H9 (cell line): ENCODE measurements around the gene SCGB3A2. TPM values are rescaled to one million over a fixed set of nuclear protein-coding genes. Genes with fewer than 3 reads are reported as not detected.

Source experiments
- DNase-seq: peaks from one replicate; pipeline ENCODE4 v3.0.0-alpha.2; 2017
- H2AFZ ChIP-seq: one replicate; pipeline ENCODE4 v1.6.1; 2013; ENCODE audit warnings: mild to moderate bottlenecking, low read length, control low read depth, moderate library complexity
- H2AK5ac ChIP-seq: 2 replicates; pipeline ENCODE4 v1.6.1; 2013; ENCODE audit warnings: low read length, control low read depth, mixed read lengths; ENCODE audit not compliant: insufficient read length
- H2BK120ac ChIP-seq: one replicate; pipeline ENCODE4 v1.6.1; 2013; ENCODE audit warnings: low read depth, mild to moderate bottlenecking, low read length, control low read depth, inconsistent platforms; ENCODE audit not compliant: poor library complexity, severe bottlenecking
- H2BK12ac ChIP-seq: 2 replicates; pipeline ENCODE4 v1.6.1; 2013; ENCODE audit warnings: low read length, control low read depth, mixed read lengths, low read depth; ENCODE audit not compliant: insufficient read length
- H2BK15ac ChIP-seq: 2 replicates; pipeline ENCODE4 v1.6.1; 2013; ENCODE audit warnings: low read depth, low read length, control low read depth
- H2BK20ac ChIP-seq: one replicate; pipeline ENCODE4 v1.6.1; 2013; ENCODE audit warnings: low read depth, mild to moderate bottlenecking, low read length, control low read depth, inconsistent platforms; ENCODE audit not compliant: poor library complexity, severe bottlenecking
- H2BK5ac ChIP-seq: 2 replicates; pipeline ENCODE4 v1.6.1; 2013; ENCODE audit warnings: low read length, control low read depth, mixed read lengths; ENCODE audit not compliant: insufficient read length
- H3K14ac ChIP-seq: 2 replicates; pipeline ENCODE4 v1.6.1; 2013; ENCODE audit warnings: low read length, control low read depth; ENCODE audit not compliant: insufficient read depth
- H3K18ac ChIP-seq: 2 replicates; pipeline ENCODE4 v1.6.1; 2013; ENCODE audit warnings: low read depth, mild to moderate bottlenecking, mixed read lengths, low read length, control low read depth; ENCODE audit not compliant: insufficient read length
- H3K23ac ChIP-seq: 2 replicates; pipeline ENCODE4 v1.6.1; 2013; ENCODE audit warnings: low read length, control low read depth, mixed read lengths, low read depth; ENCODE audit not compliant: insufficient read length
- H3K23me2 ChIP-seq: 2 replicates; pipeline ENCODE4 v1.6.1; 2013; ENCODE audit warnings: low read depth, mild to moderate bottlenecking, mixed read lengths, low read length, control low read depth; ENCODE audit not compliant: insufficient read length, poor library complexity, severe bottlenecking
- H3K27ac ChIP-seq: 2 replicates; pipeline ENCODE4 v1.5.1; 2013; ENCODE audit warnings: low read length, control low read depth, mixed read lengths, low read depth; ENCODE audit not compliant: insufficient read length
- H3K27me3 ChIP-seq: 2 replicates; pipeline ENCODE4 v1.6.1; 2013; ENCODE audit warnings: low read length, control low read depth, inconsistent platforms; ENCODE audit not compliant: insufficient read depth
- H3K4ac ChIP-seq: 2 replicates; pipeline ENCODE4 v1.6.1; 2013; ENCODE audit warnings: low read depth, mild to moderate bottlenecking, control low read depth, inconsistent platforms, low read length, moderate library complexity
- H3K4me1 ChIP-seq: 2 replicates; pipeline ENCODE4 v1.6.1; 2013; ENCODE audit warnings: low read length, control low read depth, inconsistent platforms; ENCODE audit not compliant: insufficient read depth
- H3K4me2 ChIP-seq: 2 replicates; pipeline ENCODE4 v1.6.1; 2013; ENCODE audit warnings: low read length, control low read depth, mixed read lengths; ENCODE audit not compliant: insufficient read length, insufficient read depth
- H3K56ac ChIP-seq: 2 replicates; pipeline ENCODE4 v1.6.1; 2013; ENCODE audit warnings: low read depth, mild to moderate bottlenecking, mixed read lengths, low read length, control low read depth; ENCODE audit not compliant: insufficient read length
- H3K79me1 ChIP-seq: 2 replicates; pipeline ENCODE4 v1.6.1; 2013; ENCODE audit warnings: low read depth, mild to moderate bottlenecking, moderate library complexity, low read length, control low read depth, inconsistent platforms; ENCODE audit not compliant: insufficient read depth, poor library complexity, severe bottlenecking
- H3K79me2 ChIP-seq: 2 replicates; pipeline ENCODE4 v1.6.1; 2013; ENCODE audit warnings: low read length, control low read depth, inconsistent platforms; ENCODE audit not compliant: insufficient read depth
- H3K9ac ChIP-seq: 2 replicates; pipeline ENCODE4 v1.6.1; 2013; ENCODE audit warnings: low read length, control low read depth, mixed read lengths; ENCODE audit not compliant: insufficient read length; ENCODE audit errors: extremely low read depth
- H3K9me3 ChIP-seq: one replicate; pipeline ENCODE4 v1.6.1; 2013; ENCODE audit warnings: low read depth, low read length, inconsistent platforms; ENCODE audit not compliant: control insufficient read depth
- H3T11ph ChIP-seq: one replicate; pipeline ENCODE4 v1.6.1; 2013; ENCODE audit warnings: mild to moderate bottlenecking, low read length, control low read depth, inconsistent platforms
- H4K20me1 ChIP-seq: one replicate; pipeline ENCODE4 v1.6.1; 2013; ENCODE audit not compliant: control insufficient read depth, insufficient read length, insufficient read depth
- H4K5ac ChIP-seq: 2 replicates; pipeline ENCODE4 v1.6.1; 2013; ENCODE audit warnings: low read depth, mild to moderate bottlenecking, mixed read lengths, low read length, control low read depth; ENCODE audit not compliant: insufficient read length
- H4K8ac ChIP-seq: replicated peaks from 2 replicates; pipeline ENCODE4 v1.6.1; 2013; ENCODE audit warnings: low read length, control low read depth, mixed read lengths, low read depth; ENCODE audit not compliant: insufficient read length
- H4K91ac ChIP-seq: 2 replicates; pipeline ENCODE4 v1.6.1; 2013; ENCODE audit warnings: low read depth, mild to moderate bottlenecking, moderate library complexity, mixed read lengths, low read length, control low read depth; ENCODE audit not compliant: insufficient read length
- H3K27ac Mint-ChIP-seq, 3 experiments: 2 replicates in 2 of 3; 3 replicates in 1 of 3; pipeline ENCODE4 v1.8.0; 2020 to 2021; ENCODE audit warnings: mixed read lengths in 3 of 3, mild to moderate bottlenecking in 1 of 3, moderate library complexity in 1 of 3
- H3K27me3 Mint-ChIP-seq: 2 replicates; pipeline ENCODE4 v1.8.0; 2021; ENCODE audit warnings: low read depth, mild to moderate bottlenecking, moderate library complexity, mixed read lengths
- H3K36me3 Mint-ChIP-seq, 3 experiments: 2 replicates in 2 of 3; 3 replicates in 1 of 3; pipeline ENCODE4 v1.8.0; 2020 to 2021; ENCODE audit warnings: low read depth in 3 of 3, mixed read lengths in 3 of 3; ENCODE audit not compliant: insufficient read depth in 1 of 3
- H3K4me1 Mint-ChIP-seq, 2 experiments: 2 replicates each; pipeline ENCODE4 v1.8.0; 2020; ENCODE audit warnings: mixed read lengths in 2 of 2
- H3K4me3 Mint-ChIP-seq, 2 experiments: 2 replicates in 1 of 2; 3 replicates in 1 of 2; pipeline ENCODE4 v1.8.0; 2020 to 2021; ENCODE audit warnings: mild to moderate bottlenecking in 2 of 2, mixed read lengths in 2 of 2, moderate library complexity in 1 of 2
- H3K9me3 Mint-ChIP-seq, 2 experiments: 2 replicates in 1 of 2; 3 replicates in 1 of 2; pipeline ENCODE4 v1.8.0; 2020; ENCODE audit warnings: mild to moderate bottlenecking in 2 of 2, mixed read lengths in 2 of 2, moderate library complexity in 1 of 2
- WGBS: extraction: QIAGEN DNeasy Blood & Tissue Kit; methylation state at CpG from one replicate; pipeline ENCODE4 v1.1.7; 2013; ENCODE audit warnings: missing lambda C conversion rate, low lambda C conversion rate, mixed read lengths; ENCODE audit not compliant: insufficient read length; ENCODE audit errors: extremely low coverage; 5-methylcytosine and 5-hydroxymethylcytosine counted together
- total RNA-seq: library from RNA; stranded (reverse); gene quantifications from 2 replicates; pipeline ENCODE4 v1.2.1, GENCODE V29; 2021
- TF ChIP-seq, protein P1 (sequence below): fragments of 200-600 bp; sonication (generic); conservative IDR thresholded peaks from 3 replicates; pipeline ENCODE4 v1.8.0; 2021; ENCODE audit warnings: antibody characterized with exemption, mild to moderate bottlenecking

The SCGB3A2 gene
- total RNA-seq, 1 experiment from 2014 or later, result 66.0 TPM

GRCh38 chr5:147832541-147832940, 46.0 kb upstream of the SCGB3A2 start:
- Mint-ChIP-seq H3K4me3 (no peak overlapping the region), H3K27me3 (no peaks in the 10 kb centered on the region), H3K27ac (no peak overlapping the region), H3K36me3 (no peaks in the 10 kb centered on the region), H3K4me1 (no peaks in the 10 kb centered on the region), H3K9me3 (no peaks in the 10 kb centered on the region)
- Histone ChIP-seq H3K79me2 (no peaks in the 10 kb centered on the region), H3T11ph (no peak overlapping the region), H2BK15ac (no peak overlapping the region), H4K20me1 (no peaks in the 10 kb centered on the region), H3K56ac (no peak overlapping the region), H2AK5ac (no peak overlapping the region), H3K23ac (no peak overlapping the region), H4K8ac (no peak overlapping the region), H3K9me3 (no peaks in the 10 kb centered on the region), H2BK5ac (no peak overlapping the region), H3K79me1 (no peaks in the 10 kb centered on the region), H3K23me2 (no peaks in the 10 kb centered on the region), H2BK20ac (no peak overlapping the region), H2BK12ac (no peak overlapping the region), H3K27ac (no peak overlapping the region), H4K91ac (no peak overlapping the region), H3K4me2 (no peak overlapping the region), H3K18ac (no peak overlapping the region), H4K5ac (no peak overlapping the region), H3K27me3 (no peaks in the 10 kb centered on the region), H3K14ac (no peak overlapping the region), H2BK120ac (no peak overlapping the region), H3K4ac (no peak overlapping the region), H3K9ac (no peak overlapping the region), H2AFZ (no peak overlapping the region), H3K4me1 (no peaks in the 10 kb centered on the region)
- DNase-seq, result no peak
- WGBS, result no CpG with 5 or more reads among the region's 1 CpG
- TF ChIP-seq, protein P1, sequence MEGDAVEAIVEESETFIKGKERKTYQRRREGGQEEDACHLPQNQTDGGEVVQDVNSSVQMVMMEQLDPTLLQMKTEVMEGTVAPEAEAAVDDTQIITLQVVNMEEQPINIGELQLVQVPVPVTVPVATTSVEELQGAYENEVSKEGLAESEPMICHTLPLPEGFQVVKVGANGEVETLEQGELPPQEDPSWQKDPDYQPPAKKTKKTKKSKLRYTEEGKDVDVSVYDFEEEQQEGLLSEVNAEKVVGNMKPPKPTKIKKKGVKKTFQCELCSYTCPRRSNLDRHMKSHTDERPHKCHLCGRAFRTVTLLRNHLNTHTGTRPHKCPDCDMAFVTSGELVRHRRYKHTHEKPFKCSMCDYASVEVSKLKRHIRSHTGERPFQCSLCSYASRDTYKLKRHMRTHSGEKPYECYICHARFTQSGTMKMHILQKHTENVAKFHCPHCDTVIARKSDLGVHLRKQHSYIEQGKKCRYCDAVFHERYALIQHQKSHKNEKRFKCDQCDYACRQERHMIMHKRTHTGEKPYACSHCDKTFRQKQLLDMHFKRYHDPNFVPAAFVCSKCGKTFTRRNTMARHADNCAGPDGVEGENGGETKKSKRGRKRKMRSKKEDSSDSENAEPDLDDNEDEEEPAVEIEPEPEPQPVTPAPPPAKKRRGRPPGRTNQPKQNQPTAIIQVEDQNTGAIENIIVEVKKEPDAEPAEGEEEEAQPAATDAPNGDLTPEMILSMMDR, result no peak
